ENCODE results near the gene CADPS2. TPM values are rescaled to one million over a fixed set of nuclear protein-coding genes. Genes with fewer than 3 reads are reported as not detected.

The CADPS2 gene
- total RNA-seq, 1 experiment from 2014 or later = 1.3 TPM

- Histone ChIP-seq H3K4me3 (no peak overlapping the region), H3K36me3 (no peaks in the 10 kb centered on the region), H3K27me3 (no peaks in the 10 kb centered on the region), H3K9me3 (no peaks in the 10 kb centered on the region)
- no peak for DNase-seq
Observed at GRCh38 chr7:122337011-122337410, 549.2 kb downstream of the CADPS2 start.

- H3K4me3 ChIP-seq = no peak overlapping the region
- no peaks in the 10 kb centered on the region for H3K9me3 ChIP-seq
- DNase-seq = no peak
- H3K36me3 ChIP-seq = no peaks in the 10 kb centered on the region
- H3K27me3 ChIP-seq = no peaks in the 10 kb centered on the region
Observed at GRCh38 chr7:122329145-122329802, 557.0 kb downstream of the CADPS2 start.

- DNase-seq = no peak
- no peaks in the 10 kb centered on the region for H3K36me3 ChIP-seq
- no peaks in the 10 kb centered on the region for H3K27me3 ChIP-seq
- H3K4me3 ChIP-seq = no peak overlapping the region
- no peaks in the 10 kb centered on the region for H3K9me3 ChIP-seq
Observed at GRCh38 chr7:122327969-122328368, 558.3 kb downstream of the CADPS2 start.

GRCh38 chr7:122316467-122317388, 569.5 kb downstream of the CADPS2 start:
- no peak for DNase-seq
- no peaks in the 10 kb centered on the region for H3K9me3 ChIP-seq
- no peaks in the 10 kb centered on the region for H3K36me3 ChIP-seq
- H3K27me3 ChIP-seq = no peaks in the 10 kb centered on the region
- no peak overlapping the region for H3K4me3 ChIP-seq

GRCh38 chr7:122315507-122316466, 570.5 kb downstream of the CADPS2 start:
- H3K27me3 ChIP-seq = no peaks in the 10 kb centered on the region

GRCh38 chr7:122314284-122314683, 572.0 kb downstream of the CADPS2 start:
- H3K27me3 ChIP-seq = no peaks in the 10 kb centered on the region
- H3K4me3 ChIP-seq = no peak overlapping the region
- DNase-seq = no peak
- no peaks in the 10 kb centered on the region for H3K9me3 ChIP-seq
- H3K36me3 ChIP-seq = no peaks in the 10 kb centered on the region

More at GRCh38 chr7:122315507-122316466, 570.5 kb downstream of the CADPS2 start:
- H3K4me3 ChIP-seq = no peak overlapping the region
- DNase-seq = no peak
- no peaks in the 10 kb centered on the region for H3K36me3 ChIP-seq
- no peaks in the 10 kb centered on the region for H3K9me3 ChIP-seq

- Histone ChIP-seq H3K27me3 (no peaks in the 10 kb centered on the region), H3K4me3 (no peak overlapping the region), H3K9me3 (no peaks in the 10 kb centered on the region), H3K36me3 (no peaks in the 10 kb centered on the region)
- no peak for DNase-seq
Observed at GRCh38 chr7:122312789-122313188, 573.5 kb downstream of the CADPS2 start.

GRCh38 chr7:122311734-122312450, 574.4 kb downstream of the CADPS2 start:
- no peaks in the 10 kb centered on the region for H3K36me3 ChIP-seq
- no peak for DNase-seq
- no peaks in the 10 kb centered on the region for H3K27me3 ChIP-seq
- no peaks in the 10 kb centered on the region for H3K9me3 ChIP-seq
- H3K4me3 ChIP-seq = no peak overlapping the region

GRCh38 chr7:122311050-122311700, 575.1 kb downstream of the CADPS2 start:
- H3K36me3 ChIP-seq = no peaks in the 10 kb centered on the region
- no peaks in the 10 kb centered on the region for H3K9me3 ChIP-seq
- no peak for DNase-seq
- no peaks in the 10 kb centered on the region for H3K27me3 ChIP-seq
- H3K4me3 ChIP-seq = no peak overlapping the region

- no peaks in the 10 kb centered on the region for H3K36me3 ChIP-seq
- no peak for DNase-seq
- no peaks in the 10 kb centered on the region for H3K27me3 ChIP-seq
- peak overlapping the region; percentile 38 for H3K4me3 ChIP-seq
- no peaks in the 10 kb centered on the region for H3K9me3 ChIP-seq
Observed at GRCh38 chr7:122310119-122311021, 575.9 kb downstream of the CADPS2 start.

- H3K27me3 ChIP-seq = no peaks in the 10 kb centered on the region
- no peak for DNase-seq
- H3K9me3 ChIP-seq = no peaks in the 10 kb centered on the region
- no peak overlapping the region for H3K4me3 ChIP-seq
- H3K36me3 ChIP-seq = no peaks in the 10 kb centered on the region
Observed at GRCh38 chr7:122309421-122309820, 576.8 kb downstream of the CADPS2 start.

- Histone ChIP-seq H3K27me3 (0 out of 2 replicates have a peak, but pooled peaks cover 3% of the 10 kb centered on the region), H3K9me3 (no peaks in the 10 kb centered on the region), H3K4me3 (no peak overlapping the region), H3K36me3 (no peaks in the 10 kb centered on the region)
- no peak for DNase-seq
Observed at GRCh38 chr7:122307228-122307621, 579.0 kb downstream of the CADPS2 start.

- H3K4me3 ChIP-seq = no peak overlapping the region
- 0 out of 2 replicates have a peak, but pooled peaks cover 3% of the 10 kb centered on the region for H3K27me3 ChIP-seq
- no peak for DNase-seq
- no peaks in the 10 kb centered on the region for H3K36me3 ChIP-seq
- H3K9me3 ChIP-seq = no peaks in the 10 kb centered on the region
Observed at GRCh38 chr7:122306320-122307227, 579.7 kb downstream of the CADPS2 start.
